Parathyroid adenoma (tissue), 2 donors: ENCODE measurements around the gene MON1A.

ENCODE experiments used
- H2AFZ ChIP-seq: fragments of 300-600 bp; sonication (generic); one replicate; pipeline ENCODE4 v1.7.0; 2017; ENCODE audit warnings: antibody characterized with exemption, mild to moderate bottlenecking
- H3K27ac ChIP-seq: fragments of 300-600 bp; sonication (generic); one replicate; pipeline ENCODE4 v1.7.0; 2017
- H3K27me3 ChIP-seq: fragments of 300-600 bp; sonication (generic); one replicate; pipeline ENCODE4 v1.7.0; 2017; ENCODE audit warnings: low read length; ENCODE audit not compliant: control insufficient read depth, insufficient read depth
- H3K36me3 ChIP-seq: fragments of 300-600 bp; sonication (generic); one replicate; pipeline ENCODE4 v1.7.0; 2017; ENCODE audit warnings: low read length; ENCODE audit not compliant: control insufficient read depth, insufficient read depth
- H3K4me1 ChIP-seq: fragments of 300-600 bp; sonication (generic); one replicate; pipeline ENCODE4 v1.7.0; 2017; ENCODE audit warnings: control low read depth
- H3K4me2 ChIP-seq: fragments of 300-600 bp; sonication (generic); one replicate; pipeline ENCODE4 v1.7.0; 2017; ENCODE audit warnings: low read length
- H3K4me3 ChIP-seq: fragments of 300-600 bp; sonication (generic); one replicate; pipeline ENCODE4 v1.7.0; 2017; ENCODE audit warnings: low read depth, low read length
- H3K79me2 ChIP-seq: fragments of 300-600 bp; sonication (generic); one replicate; pipeline ENCODE4 v1.7.0; 2017; ENCODE audit warnings: control low read depth
- H3K9ac ChIP-seq: fragments of 300-600 bp; sonication (generic); one replicate; pipeline ENCODE4 v1.7.0; 2017; ENCODE audit warnings: mild to moderate bottlenecking
- H3K9me3 ChIP-seq: fragments of 300-600 bp; sonication (generic); one replicate; pipeline ENCODE4 v1.7.0; 2017; ENCODE audit warnings: low read length; ENCODE audit not compliant: control insufficient read depth
- TF ChIP-seq, protein P1 (sequence below): fragments of 300-600 bp; sonication (generic); IDR thresholded peaks from one replicate; pipeline ENCODE4 v1.7.0; 2017; ENCODE audit warnings: antibody characterized with exemption, mild to moderate bottlenecking
- donor health status: primary hyperparathyroidism.

The MON1A gene

GRCh38 chr3:49871531-49872153 lies 58.0 kb downstream of the MON1A start:
- TF ChIP-seq, protein P1, sequence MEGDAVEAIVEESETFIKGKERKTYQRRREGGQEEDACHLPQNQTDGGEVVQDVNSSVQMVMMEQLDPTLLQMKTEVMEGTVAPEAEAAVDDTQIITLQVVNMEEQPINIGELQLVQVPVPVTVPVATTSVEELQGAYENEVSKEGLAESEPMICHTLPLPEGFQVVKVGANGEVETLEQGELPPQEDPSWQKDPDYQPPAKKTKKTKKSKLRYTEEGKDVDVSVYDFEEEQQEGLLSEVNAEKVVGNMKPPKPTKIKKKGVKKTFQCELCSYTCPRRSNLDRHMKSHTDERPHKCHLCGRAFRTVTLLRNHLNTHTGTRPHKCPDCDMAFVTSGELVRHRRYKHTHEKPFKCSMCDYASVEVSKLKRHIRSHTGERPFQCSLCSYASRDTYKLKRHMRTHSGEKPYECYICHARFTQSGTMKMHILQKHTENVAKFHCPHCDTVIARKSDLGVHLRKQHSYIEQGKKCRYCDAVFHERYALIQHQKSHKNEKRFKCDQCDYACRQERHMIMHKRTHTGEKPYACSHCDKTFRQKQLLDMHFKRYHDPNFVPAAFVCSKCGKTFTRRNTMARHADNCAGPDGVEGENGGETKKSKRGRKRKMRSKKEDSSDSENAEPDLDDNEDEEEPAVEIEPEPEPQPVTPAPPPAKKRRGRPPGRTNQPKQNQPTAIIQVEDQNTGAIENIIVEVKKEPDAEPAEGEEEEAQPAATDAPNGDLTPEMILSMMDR: no peak

DNA sequence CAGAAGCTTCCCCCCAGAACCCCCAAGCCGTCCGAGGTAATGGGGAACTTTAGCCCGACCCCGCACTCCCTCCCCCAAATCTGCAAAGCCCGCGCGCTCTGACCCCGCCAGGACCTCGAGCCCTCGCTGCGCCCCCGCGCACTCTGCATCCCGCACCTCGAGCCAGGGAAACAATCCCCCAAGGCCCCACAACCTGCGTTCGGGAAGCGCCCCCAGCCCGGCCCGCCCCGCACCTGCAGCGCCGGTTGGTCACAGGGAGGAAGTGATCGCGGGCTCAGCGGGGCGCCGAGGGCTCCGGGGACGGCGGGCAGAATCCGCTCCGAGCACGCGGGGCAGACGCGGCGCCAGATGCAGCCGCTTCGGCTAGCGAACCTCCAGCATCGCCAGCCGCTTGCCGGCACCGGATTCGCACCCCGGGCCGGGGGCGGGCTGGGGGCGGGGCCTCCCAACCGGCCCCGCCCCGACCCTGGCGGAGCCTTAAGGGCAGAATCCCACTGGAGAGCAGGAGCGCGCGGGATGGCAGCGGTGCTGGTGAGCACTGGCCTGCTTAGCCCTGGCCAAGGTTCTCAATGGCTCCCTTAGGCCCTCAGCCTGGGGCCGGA lies 60.0 kb downstream of the MON1A start, which contains the start of gene CAMKV:
TSS of gene CAMKV (minus strand) at position 382 of the 602 bp plus-strand sequence. CDS start 7,518 bp downstream, outside the sequence.
- Histone ChIP-seq H3K4me2 (peak within 1 kb of the TSS; percentile 4), H3K9ac (no peak within 1 kb of the TSS), H2AFZ (peak within 1 kb of the TSS; percentile 74), H3K27ac (no peak within 1 kb of the TSS), H3K27me3 (peaks cover 12% of the 10 kb centered on the region), H3K79me2 (no peaks in the 10 kb centered on the region), H3K36me3 (no peaks in the 10 kb centered on the region), H3K9me3 (no peaks in the 10 kb centered on the region), H3K4me1 (peaks cover 3% of the 10 kb centered on the region), H3K4me3 (no peak within 1 kb of the TSS)
- TF ChIP-seq, protein P1: no peak

More at GRCh38 chr3:49871531-49872153, 58.0 kb downstream of the MON1A start:
- Histone ChIP-seq H2AFZ (no peak overlapping the region), H3K4me3 (no peak overlapping the region), H3K9ac (no peak overlapping the region), H3K4me1 (peaks cover 3% of the 10 kb centered on the region), H3K27me3 (peaks cover 12% of the 10 kb centered on the region), H3K36me3 (no peaks in the 10 kb centered on the region), H3K4me2 (no peak overlapping the region), H3K79me2 (no peaks in the 10 kb centered on the region), H3K9me3 (no peaks in the 10 kb centered on the region), H3K27ac (no peak overlapping the region)

- peaks cover 12% of the 10 kb centered on the region for H3K27me3 ChIP-seq
- H2AFZ ChIP-seq: peak overlapping the region; percentile 74
- TF ChIP-seq, protein P1: no peak
- H3K4me3 ChIP-seq: no peak overlapping the region
- peak overlapping the region; percentile 4 for H3K4me2 ChIP-seq
- no peaks in the 10 kb centered on the region for H3K79me2 ChIP-seq
- H3K27ac ChIP-seq: no peak overlapping the region
- no peaks in the 10 kb centered on the region for H3K9me3 ChIP-seq
- no peaks in the 10 kb centered on the region for H3K36me3 ChIP-seq
- no peak overlapping the region for H3K9ac ChIP-seq
- peaks cover 3% of the 10 kb centered on the region for H3K4me1 ChIP-seq
These were observed 60.6 kb downstream of the MON1A start for GRCh38 chr3:49868862-49869466.

- no peak overlapping the region for H3K4me3 ChIP-seq
- TF ChIP-seq, protein P1: no peak
These were observed 61.7 kb downstream of the MON1A start for GRCh38 chr3:49867871-49868321.

More at GRCh38 chr3:49867871-49868321, 61.7 kb downstream of the MON1A start:
- Histone ChIP-seq H3K27ac (no peak overlapping the region), H3K27me3 (peaks cover 12% of the 10 kb centered on the region), H3K4me1 (peaks cover 3% of the 10 kb centered on the region), H3K36me3 (no peaks in the 10 kb centered on the region), H3K79me2 (no peaks in the 10 kb centered on the region), H2AFZ (no peak overlapping the region), H3K9me3 (no peaks in the 10 kb centered on the region), H3K9ac (no peak overlapping the region), H3K4me2 (no peak overlapping the region)
